Activated CD4-positive, alpha-beta T cell treated with anti-CD3 and anti-CD28 coated beads for 24 hours (primary cell): ENCODE measurements around the gene CHD6.
"Not testable (repeated sequence)": the region's sequence is repeated elsewhere in the genome, so short reads cannot be mapped to it uniquely, and the experiment has no call there.

Source experiments
- DNase-seq, 2 donors: peaks; one replicate each; pipeline ENCODE4 v3.0.0-alpha.2; 2020; ENCODE audit warnings: low read depth in 2 of 2

The CHD6 gene

GRCh38 chr20:41547221-41547620, 71.0 kb downstream of the CHD6 start:
- DNase-seq: no peak

- no peak for DNase-seq
Measured at GRCh38 chr20:41546535-41546934, 71.6 kb downstream of the CHD6 start.

- DNase-seq: no peak
Measured at GRCh38 chr20:41544472-41544871, 73.7 kb downstream of the CHD6 start.

- DNase-seq: no peak
Measured at GRCh38 chr20:41540918-41541317, 77.3 kb downstream of the CHD6 start.

- DNase-seq: no peak
Measured at GRCh38 chr20:41540459-41540858, 77.7 kb downstream of the CHD6 start.

GRCh38 chr20:41538810-41539596, 79.2 kb downstream of the CHD6 start:
- no peak for DNase-seq

- DNase-seq: no peak
Measured at GRCh38 chr20:41537865-41538264, 80.3 kb downstream of the CHD6 start.

- not testable (repeated sequence) for DNase-seq
Measured at GRCh38 chr20:41535551-41535950, 82.6 kb downstream of the CHD6 start.

- no peak for DNase-seq
Measured at GRCh38 chr20:41534842-41535241, 83.3 kb downstream of the CHD6 start.

GRCh38 chr20:41534170-41534569, 84.0 kb downstream of the CHD6 start:
- no peak for DNase-seq

- DNase-seq: no peak
Measured at GRCh38 chr20:41533537-41534136, 84.5 kb downstream of the CHD6 start.

- DNase-seq: no peak
Measured at GRCh38 chr20:41532935-41533334, 85.2 kb downstream of the CHD6 start.

- no peak for DNase-seq
Measured at GRCh38 chr20:41531518-41532275, 86.5 kb downstream of the CHD6 start.

GRCh38 chr20:41530923-41531322, 87.3 kb downstream of the CHD6 start:
- DNase-seq: no peak

- no peak for DNase-seq
Measured at GRCh38 chr20:41526327-41526726, 91.8 kb downstream of the CHD6 start.

- no peak for DNase-seq
Measured at GRCh38 chr20:41524980-41525613, 93.1 kb downstream of the CHD6 start.

GRCh38 chr20:41523857-41524256, 94.3 kb downstream of the CHD6 start:
- DNase-seq: no peak

GRCh38 chr20:41513829-41514228, 104.3 kb downstream of the CHD6 start:
- no peak for DNase-seq

GRCh38 chr20:41512624-41513023, 105.6 kb downstream of the CHD6 start:
- DNase-seq: no peak

- no peak for DNase-seq
Measured at GRCh38 chr20:41510847-41511450, 107.2 kb downstream of the CHD6 start.

- no peak for DNase-seq
Measured at GRCh38 chr20:41510224-41510623, 108.0 kb downstream of the CHD6 start.
